Activated CD4-positive, alpha-beta T cell treated with anti-CD3 and anti-CD28 coated beads, Interleukin-2, amount 50 U/mL, for 1 hour (primary cell): Measurements from ENCODE around the gene CLSTN1.
A peak's percentile ranks its signal among the peaks of the same experiment; 100 is the strongest.
"Not testable (repeated sequence)": the region's sequence is repeated elsewhere in the genome, so short reads cannot be mapped to it uniquely, and the experiment has no call there.

Experiments
- DNase-seq: peaks from one replicate; pipeline ENCODE4 v3.0.0-alpha.2; 2020

The CLSTN1 gene

GRCh38 chr1:9794081-9794480 lies 29.7 kb downstream of the CLSTN1 start:
- DNase-seq: no peak

DNA sequence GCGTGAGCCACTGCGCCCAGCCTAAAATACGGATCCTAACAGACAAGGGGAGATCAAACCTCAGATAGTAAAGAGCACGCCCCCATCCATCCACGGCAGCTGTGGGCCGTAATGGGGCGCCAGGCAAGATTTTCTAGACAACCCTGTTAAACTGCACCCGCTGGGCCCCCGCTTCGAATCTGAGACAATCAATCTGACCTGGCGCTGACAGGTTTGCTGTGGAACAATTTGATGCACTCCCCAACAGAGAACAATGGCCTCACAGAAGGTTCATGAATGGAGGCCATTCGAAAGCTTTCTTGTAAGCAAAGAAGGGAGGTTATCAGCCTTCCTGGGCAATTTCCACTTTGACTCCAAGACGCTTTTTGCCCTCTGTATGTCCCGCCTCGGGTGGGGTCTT lies 30.5 kb downstream of the CLSTN1 start:
- no peak for DNase-seq

DNA sequence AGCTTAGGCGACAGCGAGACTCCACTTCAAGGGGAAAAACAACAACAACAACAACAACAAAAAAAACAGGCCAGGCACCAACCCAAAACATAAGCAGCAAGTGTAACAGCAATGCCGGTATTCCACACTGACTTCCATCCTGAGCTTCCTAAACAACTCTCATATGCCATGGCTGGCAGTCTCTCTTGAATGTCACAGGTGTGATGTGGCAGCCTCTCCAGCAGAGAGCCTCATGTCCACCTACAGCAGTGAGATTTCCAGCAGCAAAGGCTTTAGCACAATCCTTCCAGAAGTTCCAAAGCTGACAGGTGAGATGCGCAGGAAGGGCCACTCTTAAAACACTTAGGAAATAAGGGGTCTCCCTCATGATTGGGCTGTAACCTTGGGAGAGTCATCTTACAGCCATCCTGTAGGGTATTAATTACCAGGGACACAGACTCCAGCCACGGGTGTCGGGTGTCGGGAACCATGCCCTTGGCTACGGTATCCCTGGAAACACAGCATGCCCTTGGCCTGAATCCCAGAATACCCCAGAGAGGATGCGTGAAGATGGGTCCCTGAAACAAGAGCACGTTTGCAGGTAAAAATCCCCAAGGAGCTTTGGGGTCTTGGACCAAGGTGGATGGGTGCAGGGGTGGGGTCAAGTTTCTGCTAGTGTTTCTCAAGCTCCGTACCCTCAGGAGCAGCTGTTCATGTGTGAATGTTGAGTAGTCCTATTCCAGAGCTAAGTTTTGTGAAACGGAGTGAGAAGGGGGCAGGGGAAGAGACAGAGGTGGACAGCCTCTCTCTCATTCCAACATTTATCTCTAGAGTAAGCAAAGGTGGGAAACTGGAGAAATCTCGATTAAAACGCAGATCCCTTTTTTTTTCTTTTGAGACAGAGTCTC lies 31.4 kb downstream of the CLSTN1 start:
- no peak for DNase-seq

DNA sequence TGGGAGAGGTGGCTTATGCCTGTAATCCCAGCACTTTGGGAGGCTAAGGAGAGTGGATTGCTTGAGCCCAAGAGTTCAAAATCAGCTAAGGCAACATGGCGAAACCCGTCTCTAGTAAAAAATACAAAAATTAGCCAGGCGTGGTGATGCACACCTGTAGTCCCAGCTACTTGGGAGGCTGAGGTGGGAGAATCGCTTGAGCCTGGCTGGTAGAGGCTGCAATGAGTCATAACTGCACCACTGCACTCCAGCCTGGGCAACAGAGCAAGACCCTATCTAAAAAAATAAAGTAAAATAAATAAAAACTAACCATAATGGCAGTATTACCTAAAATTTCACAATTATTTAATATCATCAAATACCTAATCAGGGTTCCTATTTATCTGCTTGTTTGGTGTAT lies 34.1 kb downstream of the CLSTN1 start:
- DNase-seq: not testable (repeated sequence)

GRCh38 chr1:9787702-9788101 lies 36.1 kb downstream of the CLSTN1 start:
- peak; percentile 42 for DNase-seq

DNA sequence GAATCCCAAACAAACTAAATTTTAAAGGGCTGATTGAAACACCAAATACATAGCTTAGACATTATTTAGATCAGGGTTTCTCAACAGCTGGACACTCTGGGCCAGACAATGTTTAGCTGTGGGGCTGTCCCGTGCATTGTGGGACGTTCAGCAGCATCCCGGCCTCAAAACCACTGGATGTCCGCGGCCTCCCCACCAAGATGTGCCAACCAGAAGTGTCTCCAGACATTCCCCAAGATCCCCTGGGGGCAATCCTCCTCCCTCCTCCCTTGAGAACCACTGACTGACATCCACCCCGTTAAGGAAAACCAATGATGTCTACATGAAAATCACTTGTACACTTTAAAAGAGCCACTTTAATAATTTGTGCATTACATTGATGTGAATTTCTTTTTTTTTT lies 38.4 kb downstream of the CLSTN1 start:
- no peak for DNase-seq

- DNase-seq: peak; percentile 68
These were observed 39.1 kb downstream of the CLSTN1 start for GRCh38 chr1:9784508-9785133.

DNA sequence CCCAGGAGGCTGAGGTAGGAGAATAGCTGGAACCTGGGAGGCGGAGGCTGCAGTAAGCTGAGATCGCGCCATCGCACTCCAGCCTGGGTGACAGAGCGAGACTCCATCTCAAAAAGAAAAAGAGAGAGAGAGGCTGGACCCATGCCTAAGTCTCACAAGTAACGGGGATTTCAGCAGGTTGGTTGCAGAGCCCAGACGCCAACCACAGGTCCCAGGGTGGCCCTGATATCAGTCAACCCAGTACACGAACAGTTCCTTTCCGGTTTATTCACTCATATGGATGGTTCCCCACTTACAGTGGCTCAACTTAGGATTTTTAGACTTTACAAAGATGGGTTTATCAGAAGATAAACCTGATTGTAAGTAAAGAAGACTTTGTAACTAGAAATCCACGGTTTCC lies 40.9 kb downstream of the CLSTN1 start:
- DNase-seq: no peak

DNA sequence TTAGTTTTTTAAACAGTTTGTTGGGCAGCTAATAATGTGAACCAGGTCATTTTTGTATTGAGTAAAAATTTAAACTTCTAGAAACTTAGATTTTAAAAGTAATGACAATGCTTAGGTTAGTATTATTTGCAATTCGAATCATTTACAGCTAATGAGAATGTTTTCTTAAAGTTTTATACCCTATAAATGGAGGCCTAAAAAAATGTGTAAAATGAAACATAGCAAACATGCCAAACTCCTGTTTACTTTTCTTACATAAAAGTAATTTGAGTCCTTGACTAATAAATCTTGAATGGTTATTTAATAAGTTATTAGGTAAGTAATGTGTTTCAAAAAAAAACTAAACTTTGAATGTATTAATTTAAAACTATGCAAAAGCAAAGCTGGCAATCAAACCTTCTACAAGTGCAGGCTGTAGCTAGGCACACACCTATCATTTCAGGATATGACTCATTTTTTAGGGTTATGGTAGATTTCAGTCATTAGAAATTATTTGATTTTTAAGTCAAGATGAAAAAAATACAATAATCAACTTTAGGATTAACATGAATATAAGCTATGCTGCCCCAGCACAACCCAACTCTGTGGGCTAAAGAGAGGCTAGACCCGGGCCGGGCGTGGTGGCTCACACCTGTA lies 41.5 kb downstream of the CLSTN1 start:
- DNase-seq: no peak

GRCh38 chr1:9780554-9781110 lies 43.1 kb downstream of the CLSTN1 start:
- DNase-seq: no peak

DNA sequence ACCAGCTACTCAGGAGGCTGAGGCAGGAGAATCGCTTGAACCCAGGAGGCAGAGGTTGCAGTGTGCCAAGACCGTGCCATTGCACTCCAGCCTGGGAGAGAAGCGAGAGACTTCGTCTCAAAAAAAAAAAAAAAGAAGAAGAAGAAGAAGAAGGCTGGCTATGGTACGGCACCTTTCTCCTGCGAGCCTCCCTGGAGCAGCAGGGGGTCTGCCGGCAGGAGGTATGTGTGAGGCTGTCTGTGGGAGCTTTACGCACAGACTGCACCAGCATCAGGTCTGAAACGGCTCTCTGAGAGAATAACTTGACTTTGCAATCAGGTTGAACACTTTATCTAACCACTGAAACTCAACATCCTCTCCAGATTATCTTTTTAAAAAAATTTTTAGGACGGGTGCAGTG lies 44.9 kb downstream of the CLSTN1 start:
- no peak for DNase-seq

DNA sequence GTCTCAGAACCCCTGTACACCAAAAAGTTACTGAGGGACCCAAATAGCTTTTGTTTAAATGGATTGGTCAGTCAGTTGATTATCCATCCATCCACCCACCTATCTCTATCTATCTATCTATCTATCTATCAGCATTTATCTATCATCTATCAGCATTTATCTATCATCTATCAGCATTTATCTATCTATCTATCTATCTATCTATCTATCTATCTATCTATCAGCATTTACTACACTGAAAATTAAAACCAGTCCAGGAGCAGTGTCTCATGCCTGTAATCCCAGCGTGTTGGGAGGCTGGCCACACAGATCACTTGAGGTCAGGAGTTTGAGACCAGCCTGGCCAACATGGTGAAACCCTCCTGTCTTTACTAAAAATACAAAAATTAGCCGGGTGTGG lies 47.1 kb downstream of the CLSTN1 start:
- DNase-seq: no peak

- no peak for DNase-seq
These were observed 48.8 kb downstream of the CLSTN1 start for GRCh38 chr1:9774712-9775679.

DNA sequence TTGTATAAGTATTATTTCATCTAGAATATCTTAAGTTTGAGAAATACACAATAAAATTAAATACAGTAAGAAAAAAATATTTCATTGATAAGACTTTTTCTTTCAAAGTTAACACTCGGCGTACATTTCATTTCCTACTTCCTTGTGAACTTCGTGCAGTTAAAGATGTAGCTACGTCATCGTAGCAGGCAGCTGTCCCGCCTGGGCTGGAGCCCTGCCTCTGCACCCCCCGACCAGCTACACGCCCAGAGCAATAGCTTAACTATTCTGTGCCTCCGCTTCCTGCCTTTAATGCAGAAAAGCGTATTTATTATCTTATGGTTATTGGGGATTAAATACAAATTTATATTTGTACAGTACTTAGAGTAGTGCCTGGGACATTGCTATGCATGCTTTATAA lies 53.5 kb downstream of the CLSTN1 start:
- no peak for DNase-seq

DNA sequence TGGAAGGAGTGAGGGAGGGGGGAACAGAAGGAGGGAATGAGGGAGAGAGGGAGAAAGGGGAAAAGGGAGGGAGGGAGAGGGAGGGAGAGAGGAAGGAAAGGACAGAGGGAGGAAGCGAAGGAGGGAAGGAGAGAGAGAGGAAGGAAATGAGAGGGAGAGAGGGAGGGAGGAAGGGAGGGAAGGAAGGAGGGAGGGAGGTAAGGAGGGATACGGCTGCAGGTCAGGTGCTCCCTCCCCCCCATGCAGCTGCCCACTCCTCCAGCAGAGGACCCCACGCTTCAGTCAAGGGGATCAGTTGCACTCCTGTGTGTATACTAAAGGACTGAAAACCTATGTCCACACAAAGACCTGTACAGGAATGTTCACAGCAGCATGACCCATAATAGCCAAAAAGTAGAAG lies 54.8 kb downstream of the CLSTN1 start:
- no peak for DNase-seq

- DNase-seq: peak; percentile 24
These were observed 55.6 kb downstream of the CLSTN1 start for GRCh38 chr1:9767964-9768668.

DNA sequence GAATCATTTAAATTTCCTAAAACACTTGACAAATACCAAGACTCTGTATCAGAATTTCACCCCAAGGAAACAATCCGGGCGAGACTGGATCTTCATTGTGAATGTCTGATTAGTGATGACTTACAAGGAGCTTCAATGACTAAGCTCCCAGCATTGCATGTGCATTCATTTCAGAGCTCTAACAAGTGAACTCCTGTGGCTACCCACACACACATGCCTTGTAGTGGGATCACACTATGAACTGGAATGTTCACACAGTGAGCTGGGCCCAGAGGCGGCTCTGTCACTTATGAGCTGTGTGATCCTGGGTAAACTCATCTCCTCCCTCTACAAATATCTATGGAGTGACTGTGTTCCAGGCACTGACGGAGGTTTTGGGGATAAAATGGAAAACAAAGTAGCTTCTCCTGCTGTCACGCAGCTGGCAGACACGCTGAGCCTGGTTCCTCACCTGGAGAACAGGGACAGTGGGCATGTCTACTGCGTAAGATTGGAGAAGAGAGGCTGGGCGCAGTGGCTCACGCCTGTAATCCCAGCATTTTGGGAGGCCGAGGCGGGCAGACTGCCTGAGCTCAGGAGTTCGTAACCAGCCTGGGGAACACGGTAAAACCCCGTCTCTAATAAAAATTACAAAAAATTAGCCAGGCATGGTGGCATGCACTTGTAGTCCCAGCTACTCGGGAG lies 56.9 kb downstream of the CLSTN1 start:
- no peak for DNase-seq

DNA sequence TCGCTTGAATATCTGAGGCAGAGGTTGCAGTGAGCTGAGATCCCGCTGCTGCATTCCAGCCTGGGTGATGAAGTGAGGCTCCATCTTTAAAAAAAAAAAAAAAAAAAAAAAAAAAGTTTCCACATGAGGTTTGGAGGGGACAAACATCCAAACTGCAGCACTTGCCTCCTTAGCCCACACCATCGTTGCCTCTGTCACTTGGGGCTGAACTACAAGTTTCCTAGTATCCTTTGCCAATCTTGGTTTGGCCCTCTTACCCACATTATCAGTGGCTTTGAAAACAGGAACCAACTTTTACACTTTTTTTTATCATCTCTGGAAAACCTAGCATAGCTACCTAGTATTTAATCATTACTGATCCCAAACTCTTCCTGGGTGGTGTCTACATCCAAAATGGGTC lies 59.2 kb downstream of the CLSTN1 start:
- no peak for DNase-seq

DNA sequence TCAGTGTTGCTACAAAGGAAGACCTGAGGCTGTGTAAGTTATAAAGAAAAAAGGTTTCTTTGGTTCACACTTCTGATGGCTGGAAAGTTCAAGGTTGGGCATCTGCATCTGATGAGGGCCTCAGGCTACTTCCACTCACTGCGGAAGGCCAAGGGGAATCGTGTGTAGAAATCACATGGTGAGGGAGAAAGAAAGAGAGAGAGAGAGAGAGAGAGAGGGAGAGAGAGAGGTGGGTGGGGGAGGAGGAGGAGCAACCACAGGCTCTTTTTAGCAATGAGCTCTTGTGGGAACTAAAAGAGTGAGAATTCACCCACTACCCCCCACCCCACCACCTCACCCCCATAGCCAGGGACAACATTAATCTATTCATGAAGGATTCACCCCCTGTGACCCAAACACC lies 59.9 kb downstream of the CLSTN1 start:
- DNase-seq: no peak

GRCh38 chr1:9762446-9762845 lies 61.3 kb downstream of the CLSTN1 start:
- not testable (repeated sequence) for DNase-seq

GRCh38 chr1:9761855-9762254 lies 61.9 kb downstream of the CLSTN1 start:
- DNase-seq: no peak
